Type B pancreatic cell (in vitro differentiated cells): ENCODE measurements around the gene TSPAN4. TPM values are rescaled to one million over a fixed set of nuclear protein-coding genes. Genes with fewer than 3 reads are reported as not detected.
A peak's percentile ranks its signal among the peaks of the same experiment; 100 is the strongest.

Source experiments
- DNase-seq: peaks from one replicate; pipeline ENCODE4 v3.0.0; 2021; ENCODE audit warnings: mixed read lengths; ENCODE audit not compliant: unreplicated experiment; ENCODE audit errors: extremely low spot score
- H3K27ac Mint-ChIP-seq: 2 replicates; pipeline ENCODE4 v1.8.0; 2021; ENCODE audit warnings: mild to moderate bottlenecking, mixed read lengths
- H3K27me3 Mint-ChIP-seq: 2 replicates; pipeline ENCODE4 v1.8.0; 2021; ENCODE audit warnings: mixed read lengths
- H3K36me3 Mint-ChIP-seq: 2 replicates; pipeline ENCODE4 v1.8.0; 2021; ENCODE audit warnings: mixed read lengths
- H3K4me1 Mint-ChIP-seq: one replicate; pipeline ENCODE4 v1.8.0; 2021; ENCODE audit warnings: mixed read lengths; ENCODE audit not compliant: unreplicated experiment
- H3K4me3 Mint-ChIP-seq: 2 replicates; pipeline ENCODE4 v1.8.0; 2021; ENCODE audit warnings: mild to moderate bottlenecking, mixed read lengths
- H3K9me3 Mint-ChIP-seq: 2 replicates; pipeline ENCODE4 v1.8.0; 2021; ENCODE audit warnings: mixed read lengths
- total RNA-seq: library from RNA; stranded (reverse); gene quantifications from 2 replicates; pipeline ENCODE4 v1.2.1, GENCODE V29; 2021; ENCODE audit warnings: low replicate concordance
- TF ChIP-seq, protein P1 (sequence below): fragments of 200-600 bp; sonication (generic); conservative IDR thresholded peaks from 2 replicates; pipeline ENCODE4 v1.5.0; 2021; ENCODE audit warnings: antibody characterized with exemption, mild to moderate bottlenecking

TSPAN4 gene
- total RNA-seq, 1 donor from 2014 or later = 43.2 TPM

DNA sequence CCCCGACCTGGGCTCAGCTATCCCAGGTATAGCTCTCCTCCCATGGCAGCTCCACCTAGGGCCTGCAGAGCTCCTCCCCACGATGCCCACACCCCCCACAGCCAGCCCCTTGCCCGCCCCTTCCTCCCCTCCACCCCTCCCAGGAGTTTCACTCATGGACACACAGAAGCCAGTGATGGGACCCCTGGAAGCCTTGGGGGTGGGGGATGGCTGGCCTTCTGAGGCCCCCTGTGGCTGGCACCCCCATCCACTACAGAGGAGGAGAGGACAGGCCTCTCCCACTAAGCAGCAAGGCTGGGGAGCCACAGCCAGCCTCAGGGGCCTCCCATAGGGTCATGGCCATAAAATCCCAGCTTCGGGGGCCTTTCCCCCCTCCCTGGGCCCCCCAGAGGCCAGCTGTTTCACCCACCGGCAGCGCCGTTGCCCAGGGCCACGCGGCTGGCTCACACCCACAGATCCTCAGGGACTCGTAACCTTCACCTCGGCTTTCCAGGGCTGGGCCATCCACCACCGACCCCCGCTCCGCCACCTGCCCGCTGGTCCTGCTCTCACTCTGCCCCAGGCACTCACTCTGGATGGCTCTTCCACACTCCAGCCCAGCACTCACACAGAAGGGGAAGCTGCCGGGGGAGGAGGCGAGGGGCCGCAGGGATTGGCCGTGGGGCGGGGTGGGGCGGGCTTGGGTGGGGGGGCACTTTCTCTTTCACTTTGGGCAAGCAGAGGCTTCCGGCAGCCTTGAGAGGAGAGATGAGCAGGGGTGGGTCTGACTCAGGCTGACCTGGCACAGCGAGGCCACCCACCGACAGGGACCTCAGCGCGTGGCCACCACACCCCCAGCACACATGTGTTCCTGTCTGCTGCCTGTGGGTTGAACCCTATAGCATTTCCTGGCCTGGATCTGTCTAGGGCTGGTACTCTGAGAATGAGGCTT lies 46.8 kb upstream of the TSPAN4 start:
- TF ChIP-seq, protein P1, sequence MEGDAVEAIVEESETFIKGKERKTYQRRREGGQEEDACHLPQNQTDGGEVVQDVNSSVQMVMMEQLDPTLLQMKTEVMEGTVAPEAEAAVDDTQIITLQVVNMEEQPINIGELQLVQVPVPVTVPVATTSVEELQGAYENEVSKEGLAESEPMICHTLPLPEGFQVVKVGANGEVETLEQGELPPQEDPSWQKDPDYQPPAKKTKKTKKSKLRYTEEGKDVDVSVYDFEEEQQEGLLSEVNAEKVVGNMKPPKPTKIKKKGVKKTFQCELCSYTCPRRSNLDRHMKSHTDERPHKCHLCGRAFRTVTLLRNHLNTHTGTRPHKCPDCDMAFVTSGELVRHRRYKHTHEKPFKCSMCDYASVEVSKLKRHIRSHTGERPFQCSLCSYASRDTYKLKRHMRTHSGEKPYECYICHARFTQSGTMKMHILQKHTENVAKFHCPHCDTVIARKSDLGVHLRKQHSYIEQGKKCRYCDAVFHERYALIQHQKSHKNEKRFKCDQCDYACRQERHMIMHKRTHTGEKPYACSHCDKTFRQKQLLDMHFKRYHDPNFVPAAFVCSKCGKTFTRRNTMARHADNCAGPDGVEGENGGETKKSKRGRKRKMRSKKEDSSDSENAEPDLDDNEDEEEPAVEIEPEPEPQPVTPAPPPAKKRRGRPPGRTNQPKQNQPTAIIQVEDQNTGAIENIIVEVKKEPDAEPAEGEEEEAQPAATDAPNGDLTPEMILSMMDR = no peak
- Mint-ChIP-seq H3K4me1 (peaks cover 8% of the 10 kb centered on the region), H3K36me3 (no peaks in the 10 kb centered on the region), H3K27ac (peak overlapping the region; percentile 29), H3K27me3 (no peaks in the 10 kb centered on the region), H3K9me3 (no peaks in the 10 kb centered on the region), H3K4me3 (peak overlapping the region; percentile 91)
- DNase-seq = no peak

DNA sequence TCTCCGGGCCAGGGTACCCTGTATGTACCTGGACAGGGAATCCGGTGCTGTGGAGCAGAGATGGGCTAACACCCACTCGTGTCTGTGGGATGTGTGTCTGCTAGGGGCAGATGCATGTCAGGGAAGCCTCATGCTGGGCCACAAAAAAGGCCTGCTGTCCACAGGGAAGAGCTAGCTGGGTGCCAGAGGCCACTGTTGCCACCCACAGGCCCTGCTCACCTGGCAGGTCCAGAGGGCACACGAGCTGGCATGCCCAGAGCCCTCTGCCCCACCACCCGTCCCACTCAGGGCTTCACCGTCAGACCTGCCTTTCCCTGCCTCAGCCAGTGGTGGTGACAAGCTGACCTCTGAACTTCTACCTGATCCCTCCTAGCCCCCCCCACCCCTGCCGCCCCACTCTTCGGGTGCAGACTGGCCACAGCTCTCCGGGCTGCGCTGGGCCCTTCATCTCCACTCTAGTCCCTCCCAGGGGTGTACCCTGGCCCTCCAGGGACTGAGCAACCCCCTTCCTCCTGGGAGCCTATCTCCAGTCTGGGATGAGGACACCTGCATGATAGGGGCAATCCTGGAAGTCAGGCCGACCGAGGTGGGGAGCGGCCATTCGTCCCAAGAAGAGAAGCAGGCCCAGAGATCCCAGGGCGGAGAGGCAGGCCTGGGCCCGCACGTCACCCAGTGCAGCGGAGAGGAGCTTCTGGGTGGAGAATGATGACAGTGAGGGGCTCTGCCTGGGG lies 45.9 kb upstream of the TSPAN4 start:
- Mint-ChIP-seq H3K27ac (peak overlapping the region; percentile 84), H3K4me1 (peaks cover 8% of the 10 kb centered on the region), H3K36me3 (no peaks in the 10 kb centered on the region), H3K9me3 (no peaks in the 10 kb centered on the region), H3K4me3 (peak overlapping the region; percentile 91), H3K27me3 (no peaks in the 10 kb centered on the region)
- DNase-seq = no peak
- TF ChIP-seq, protein P1 = no peak

DNA sequence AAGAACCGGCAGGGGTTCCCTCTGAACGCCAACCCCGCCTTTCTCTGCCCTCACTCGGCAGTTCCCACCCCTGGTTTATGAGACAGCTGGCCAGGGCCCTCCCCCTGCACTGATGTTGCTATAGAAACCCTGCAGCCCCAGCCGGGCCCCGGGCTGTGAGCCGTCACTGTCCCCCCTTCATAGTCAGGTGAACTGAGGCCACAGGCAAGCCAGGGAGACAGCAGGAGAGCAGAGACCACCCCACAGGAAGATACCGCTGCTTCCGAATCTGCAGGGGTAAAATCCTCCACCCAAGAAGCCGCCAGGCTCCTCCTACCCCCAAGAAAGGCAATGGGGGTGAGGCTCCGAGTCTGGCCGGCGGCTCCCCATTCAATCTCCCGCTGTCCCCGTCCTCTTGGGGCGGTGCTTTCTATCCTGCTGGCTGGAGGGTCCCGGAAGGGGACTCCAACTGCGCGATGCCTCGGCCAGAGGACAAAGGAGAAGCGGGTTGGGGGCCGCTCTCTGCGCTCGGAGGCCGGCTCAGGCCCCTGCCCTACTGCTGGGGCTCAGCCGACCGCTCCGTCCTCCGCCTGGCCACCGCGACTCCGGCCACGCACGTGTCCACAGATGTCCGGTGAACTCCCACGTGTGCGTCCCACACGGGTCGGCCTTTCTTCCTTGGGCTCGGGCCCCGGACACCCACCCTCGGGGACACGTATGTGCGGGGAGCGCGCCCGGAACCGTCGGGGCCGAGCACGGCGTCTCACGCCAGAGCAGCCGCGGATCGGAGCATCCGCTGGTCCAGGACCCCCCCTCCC lies 45.2 kb upstream of the TSPAN4 start:
- DNase-seq = no peak
- Mint-ChIP-seq H3K27ac (peak overlapping the region; percentile 84), H3K4me3 (peak overlapping the region; percentile 91), H3K27me3 (no peaks in the 10 kb centered on the region), H3K4me1 (peaks cover 8% of the 10 kb centered on the region), H3K9me3 (no peaks in the 10 kb centered on the region), H3K36me3 (no peaks in the 10 kb centered on the region)
- TF ChIP-seq, protein P1 = no peak

DNA sequence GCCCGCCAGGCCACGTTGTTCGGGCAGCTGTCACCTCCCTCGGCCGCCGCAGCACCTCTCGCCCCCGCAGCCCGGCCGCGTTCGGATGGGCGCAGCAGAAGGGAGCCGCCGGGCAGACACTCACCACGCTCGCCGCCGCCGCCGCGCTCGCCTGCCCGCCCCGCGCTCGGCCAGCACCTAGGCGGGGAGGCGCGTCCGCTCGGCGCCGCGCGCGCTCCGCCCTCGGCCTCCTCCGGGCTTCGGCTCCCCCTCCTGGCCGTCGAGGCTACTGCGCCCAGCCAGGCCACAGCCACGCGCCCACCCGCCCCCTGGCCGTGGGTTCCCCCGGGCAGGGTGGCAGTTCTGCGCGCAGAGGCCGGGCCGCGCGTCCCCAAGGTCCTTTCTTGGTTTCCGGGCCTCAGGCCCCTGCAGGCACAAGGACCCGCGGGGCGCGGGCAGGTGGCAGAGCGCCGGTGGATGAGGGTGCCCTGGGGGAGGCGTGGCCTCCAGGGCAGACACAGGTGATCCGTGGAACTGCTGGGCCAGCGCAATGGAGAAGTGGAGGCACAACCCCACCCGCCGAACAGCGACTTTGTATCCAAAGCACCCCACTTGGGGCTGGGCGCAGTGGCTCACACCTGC lies 44.4 kb upstream of the TSPAN4 start, which contains the start of gene SLC25A22:
Gene SLC25A22, minus strand, starts transcription at position 189 of the 621 bp plus-strand sequence. CDS start 3,275 bp downstream, outside the sequence.
- peak within 1 kb of the TSS; percentile 84 for H3K27ac Mint-ChIP-seq
- no peaks in the 10 kb centered on the region for H3K27me3 Mint-ChIP-seq
- TF ChIP-seq, protein P1 = peak; percentile 86
- peak within 1 kb of the TSS; percentile 91 for H3K4me3 Mint-ChIP-seq
- H3K9me3 Mint-ChIP-seq = no peaks in the 10 kb centered on the region
- H3K36me3 Mint-ChIP-seq = no peaks in the 10 kb centered on the region
- DNase-seq = peak; percentile 93
- H3K4me1 Mint-ChIP-seq = peaks cover 8% of the 10 kb centered on the region
